ENCODE data around the gene PLPP1. TPM values are rescaled to one million over a fixed set of nuclear protein-coding genes. Genes with fewer than 3 reads are reported as not detected.
A peak's percentile ranks its signal among the peaks of the same experiment; 100 is the strongest.

PLPP1 gene
- total RNA-seq, 2 experiments from 2014 or later = 8.9 to 9.0 TPM

GRCh38 chr5:55421074-55421529, 113.7 kb downstream of the PLPP1 start:
- Mint-ChIP-seq H3K9me3 (no peaks in the 10 kb centered on the region), H3K4me1 (peaks cover 30% of the 10 kb centered on the region), H3K27ac (peak overlapping the region; percentile 64), H3K4me3 (no peak overlapping the region), H3K36me3 (ENCODE audit: low read depth) (peaks cover 37% of the 10 kb centered on the region), H3K27me3 (no peaks in the 10 kb centered on the region)
- POLR2A ChIA-PET = interaction anchor here (0.6 kb wide), 1 partner anchor 16 kb away, joined by 4 read pairs; no protein-coding TSS in a partner anchor
- CTCF ChIA-PET = no interaction called here
- peak; percentile 21 for DNase-seq

DNA sequence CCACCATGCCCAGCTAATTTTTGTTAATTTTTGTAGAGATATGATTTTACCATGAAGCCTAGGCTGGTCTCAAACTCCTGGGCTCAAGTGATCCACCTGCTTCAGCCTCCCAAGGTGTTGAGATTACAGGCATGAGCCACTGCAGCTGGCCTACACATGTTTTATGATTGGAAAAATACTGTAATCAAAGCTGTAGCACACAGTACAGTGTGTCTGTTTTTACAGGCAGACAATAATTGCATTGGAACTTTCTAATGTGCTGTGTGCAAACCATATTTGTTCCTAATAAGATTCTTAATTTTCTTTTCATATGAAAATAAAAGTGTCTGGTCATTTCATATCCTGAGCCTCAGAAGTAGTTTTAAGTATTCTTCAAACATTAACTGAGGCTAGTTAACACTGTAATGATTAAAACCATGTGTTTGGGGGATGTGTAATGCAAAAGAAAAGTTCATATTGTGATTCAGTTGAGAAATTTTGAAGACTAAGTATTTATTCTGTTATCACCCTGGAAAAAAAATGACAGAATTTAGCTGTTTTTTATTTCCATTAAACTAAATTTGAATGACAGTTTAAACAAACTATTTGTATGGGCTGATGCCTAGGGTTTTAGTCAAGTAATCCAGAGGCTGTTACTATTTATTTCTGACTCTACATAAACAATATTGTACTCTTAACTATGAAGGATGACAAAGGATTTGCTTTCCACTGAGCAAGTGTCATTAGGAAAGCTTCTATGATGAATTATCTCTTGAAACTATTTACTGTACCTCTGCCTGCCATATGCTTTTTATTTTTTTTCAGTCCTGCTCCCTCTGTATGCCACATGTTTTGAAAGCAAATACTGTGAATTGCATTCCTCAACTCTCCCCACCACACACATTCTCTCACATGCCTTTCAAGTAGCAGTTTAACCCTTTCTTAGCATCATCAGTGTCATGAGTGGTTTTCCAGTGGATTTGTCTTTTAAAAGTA, 115.5 kb downstream of the PLPP1 start:
- no peak overlapping the region for H3K27ac Mint-ChIP-seq
- H3K9me3 Mint-ChIP-seq = no peaks in the 10 kb centered on the region
- no peak overlapping the region for H3K4me3 Mint-ChIP-seq
- H3K36me3 Mint-ChIP-seq (ENCODE audit: low read depth) = peaks cover 41% of the 10 kb centered on the region
- H3K4me1 Mint-ChIP-seq = peaks cover 30% of the 10 kb centered on the region
- H3K27me3 Mint-ChIP-seq = no peaks in the 10 kb centered on the region
- DNase-seq = no peak
- ChIA-PET CTCF (interaction anchor here (0.9 kb wide), 1 partner anchor 272 kb away, joined by 4 read pairs; no protein-coding TSS in a partner anchor), POLR2A (interaction anchor here (1.1 kb wide), 1 partner anchor 20 kb away, joined by 3 read pairs; no protein-coding TSS in a partner anchor)

GRCh38 chr5:55416306-55416705, 118.5 kb downstream of the PLPP1 start:
- CTCF ChIA-PET = no interaction called here
- H3K27ac Mint-ChIP-seq = no peak overlapping the region
- H3K36me3 Mint-ChIP-seq (ENCODE audit: low read depth) = peaks cover 33% of the 10 kb centered on the region
- H3K9me3 Mint-ChIP-seq = no peaks in the 10 kb centered on the region
- no peaks in the 10 kb centered on the region for H3K27me3 Mint-ChIP-seq
- H3K4me3 Mint-ChIP-seq = no peak overlapping the region
- DNase-seq = no peak
- POLR2A ChIA-PET = no interaction called here
- peaks cover 23% of the 10 kb centered on the region for H3K4me1 Mint-ChIP-seq

DNA sequence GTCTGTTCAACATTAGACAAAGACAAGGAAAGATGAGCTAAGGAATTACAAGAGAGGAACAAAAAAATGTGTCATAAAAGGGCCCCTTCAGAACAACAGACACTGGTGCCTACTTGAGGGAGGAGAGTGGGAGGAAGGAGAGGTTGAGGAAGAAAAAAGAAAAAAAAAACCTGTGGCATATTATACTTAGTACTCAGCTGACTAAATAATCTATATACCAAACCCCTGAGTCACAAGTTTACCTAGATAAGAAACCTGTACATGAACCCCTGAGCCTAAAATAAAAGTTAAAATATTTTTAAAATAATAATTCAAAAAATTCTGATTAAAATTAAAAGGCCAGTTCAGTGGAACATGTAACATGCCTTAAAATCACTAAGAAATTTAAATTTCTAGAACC, 119.7 kb downstream of the PLPP1 start:
- Mint-ChIP-seq H3K9me3 (no peaks in the 10 kb centered on the region), H3K36me3 (ENCODE audit: low read depth) (peaks cover 38% of the 10 kb centered on the region), H3K4me3 (no peak overlapping the region), H3K27me3 (no peaks in the 10 kb centered on the region), H3K27ac (no peak overlapping the region), H3K4me1 (peaks cover 10% of the 10 kb centered on the region)
- no peak for DNase-seq
- CTCF ChIA-PET = no interaction called here
- POLR2A ChIA-PET = no interaction called here

- Mint-ChIP-seq H3K9me3 (no peaks in the 10 kb centered on the region), H3K27ac (no peak overlapping the region), H3K27me3 (no peaks in the 10 kb centered on the region), H3K36me3 (ENCODE audit: low read depth) (peaks cover 35% of the 10 kb centered on the region), H3K4me1 (peaks cover 5% of the 10 kb centered on the region), H3K4me3 (no peak overlapping the region)
- ChIA-PET POLR2A (no interaction called here), CTCF (interaction anchor here (0.8 to 1.1 kb wide), 2 partner anchors 9 to 278 kb away, joined by 5 to 7 read pairs; no protein-coding TSS in a partner anchor)
- no peak for DNase-seq
These were observed 121.1 kb downstream of the PLPP1 start for GRCh38 chr5:55413644-55414043.

- Mint-ChIP-seq H3K4me1 (peaks cover 5% of the 10 kb centered on the region), H3K27ac (no peak overlapping the region), H3K4me3 (no peak overlapping the region), H3K9me3 (no peaks in the 10 kb centered on the region), H3K27me3 (no peaks in the 10 kb centered on the region), H3K36me3 (ENCODE audit: low read depth) (peaks cover 34% of the 10 kb centered on the region)
- no peak for DNase-seq
- ChIA-PET CTCF (no interaction called here), POLR2A (no interaction called here)
These were observed 122.9 kb downstream of the PLPP1 start for GRCh38 chr5:55411876-55412275.

GRCh38 chr5:55410845-55411244, 123.9 kb downstream of the PLPP1 start:
- Mint-ChIP-seq H3K27ac (no peak overlapping the region), H3K36me3 (ENCODE audit: low read depth) (peaks cover 36% of the 10 kb centered on the region), H3K9me3 (no peaks in the 10 kb centered on the region), H3K4me3 (no peak overlapping the region), H3K4me1 (peaks cover 5% of the 10 kb centered on the region), H3K27me3 (no peaks in the 10 kb centered on the region)
- DNase-seq = no peak
- ChIA-PET CTCF (interaction anchor here (0.6 kb wide), 1 partner anchor 743 kb away, joined by 3 read pairs; no protein-coding TSS in a partner anchor), POLR2A (no interaction called here)

- ChIA-PET CTCF (no interaction called here), POLR2A (no interaction called here)
- no peak for DNase-seq
- Mint-ChIP-seq H3K36me3 (ENCODE audit: low read depth) (peaks cover 29% of the 10 kb centered on the region), H3K4me3 (no peak overlapping the region), H3K4me1 (peaks cover 5% of the 10 kb centered on the region), H3K27ac (no peak overlapping the region), H3K9me3 (no peaks in the 10 kb centered on the region), H3K27me3 (no peaks in the 10 kb centered on the region)
These were observed 125.0 kb downstream of the PLPP1 start for GRCh38 chr5:55409775-55410174.

DNA sequence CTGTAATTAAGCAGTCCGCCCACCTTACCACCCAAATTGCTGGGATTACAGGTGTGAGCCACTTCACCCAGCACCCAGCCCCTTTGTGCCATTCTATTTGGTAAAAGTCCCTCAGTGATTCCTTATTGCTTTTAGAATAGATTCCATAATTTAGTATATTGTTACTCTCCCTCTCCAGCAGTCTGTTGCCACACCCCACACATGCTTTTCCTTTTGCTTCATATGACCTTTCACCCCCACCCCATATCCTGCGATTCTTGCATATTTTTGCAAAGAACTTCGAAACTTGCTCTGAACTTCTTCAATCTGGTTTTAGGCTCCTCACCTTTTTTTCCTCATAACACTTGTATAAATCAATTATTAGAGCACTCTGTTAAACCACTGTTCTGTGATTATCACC, 126.8 kb downstream of the PLPP1 start:
- Mint-ChIP-seq H3K4me1 (peaks cover 5% of the 10 kb centered on the region), H3K9me3 (no peaks in the 10 kb centered on the region), H3K4me3 (no peak overlapping the region), H3K27ac (no peak overlapping the region), H3K27me3 (no peaks in the 10 kb centered on the region), H3K36me3 (ENCODE audit: low read depth) (peaks cover 27% of the 10 kb centered on the region)
- ChIA-PET POLR2A (no interaction called here), CTCF (no interaction called here)
- DNase-seq = no peak

DNA sequence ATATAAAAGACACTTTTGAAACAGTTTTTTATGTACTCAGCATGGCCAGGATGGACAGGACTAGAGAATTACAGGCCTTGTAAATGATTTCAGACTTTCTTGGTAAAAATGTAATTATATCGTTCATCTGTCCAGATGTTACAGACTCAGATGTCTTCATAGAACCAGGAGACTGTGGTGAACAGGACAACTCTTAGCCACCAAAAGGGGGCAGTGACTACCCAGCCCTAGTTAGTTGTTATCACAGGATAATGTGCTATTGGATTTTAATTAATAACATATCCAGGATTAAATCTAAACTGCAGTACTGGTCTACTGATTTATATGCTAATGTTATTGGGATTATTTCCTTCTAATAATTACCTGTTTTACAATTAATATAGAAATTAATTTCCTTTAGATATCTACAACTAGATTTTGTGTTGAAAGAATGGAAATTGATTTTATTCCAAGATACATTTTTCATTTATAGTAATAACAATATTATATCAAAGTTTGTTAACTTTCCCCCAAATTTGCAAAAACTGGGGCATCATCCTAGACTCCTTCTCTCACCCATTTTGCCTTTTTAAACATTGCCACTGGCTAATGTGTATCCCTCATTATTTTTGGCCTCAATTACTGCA, 127.6 kb downstream of the PLPP1 start:
- Mint-ChIP-seq H3K9me3 (no peaks in the 10 kb centered on the region), H3K27ac (no peak overlapping the region), H3K36me3 (ENCODE audit: low read depth) (peaks cover 26% of the 10 kb centered on the region), H3K4me1 (peaks cover 2% of the 10 kb centered on the region), H3K4me3 (no peak overlapping the region), H3K27me3 (no peaks in the 10 kb centered on the region)
- ChIA-PET POLR2A (interaction anchor here (1.4 kb wide), 1 partner anchor 100 kb away, joined by 3 read pairs; the partner anchor contains the start of genes DHX29 and MTREX), CTCF (interaction anchor here (1.2 to 2.4 kb wide), 2 partner anchors 153 to 284 kb away, joined by 3 to 12 read pairs; no protein-coding TSS in a partner anchor)
- no peak for DNase-seq

DNA sequence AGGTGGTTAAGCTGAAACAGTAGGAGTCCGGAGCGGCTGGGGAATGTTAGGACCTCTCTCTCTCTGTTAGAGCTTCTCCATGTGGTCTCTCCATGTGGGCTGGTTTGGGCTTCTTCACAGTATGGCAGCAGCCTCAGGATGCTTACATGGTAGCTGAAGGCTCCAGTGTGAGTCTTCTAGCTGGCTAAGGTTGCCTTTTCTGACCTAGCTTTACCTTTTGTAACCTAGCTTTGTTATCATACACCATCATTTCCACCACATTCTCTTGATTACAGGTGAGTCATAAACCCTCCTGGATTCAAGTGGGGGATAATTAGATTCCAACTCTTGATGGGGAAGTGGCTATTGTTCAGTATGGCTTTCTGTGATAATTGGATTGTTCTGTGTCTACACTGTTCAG, 128.5 kb downstream of the PLPP1 start:
- no peaks in the 10 kb centered on the region for H3K27me3 Mint-ChIP-seq

DNA sequence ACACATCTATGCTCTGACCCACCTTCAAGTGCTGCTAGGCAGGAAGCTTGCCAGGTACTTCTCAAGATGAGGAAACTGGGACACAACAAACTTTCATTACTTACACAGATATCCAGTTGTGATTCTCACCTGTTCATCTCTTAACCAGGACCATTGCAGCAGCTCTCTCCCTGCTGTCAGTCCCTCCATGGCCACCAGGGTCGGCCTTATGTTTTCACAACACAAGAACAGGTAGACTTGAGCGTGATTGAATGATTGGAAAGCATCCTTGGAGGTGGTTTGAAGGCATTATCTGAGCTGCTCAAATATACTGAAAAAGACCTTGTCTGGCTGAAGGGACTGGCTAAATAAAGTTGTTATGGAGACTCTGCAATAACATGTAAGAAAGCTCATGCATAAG, 132.6 kb downstream of the PLPP1 start:
- ChIA-PET CTCF (interaction anchor here (1.3 kb wide), 2 partner anchors 9 to 78 kb away, joined by 3 to 5 read pairs; no protein-coding TSS in a partner anchor), POLR2A (interaction anchor here (0.9 kb wide), 1 partner anchor 9 kb away, joined by 3 read pairs; no protein-coding TSS in a partner anchor)
- Mint-ChIP-seq H3K9me3 (no peaks in the 10 kb centered on the region), H3K4me1 (no peaks in the 10 kb centered on the region), H3K36me3 (ENCODE audit: low read depth) (peaks cover 21% of the 10 kb centered on the region), H3K27me3 (no peaks in the 10 kb centered on the region), H3K4me3 (no peak overlapping the region), H3K27ac (no peak overlapping the region)
- no peak for DNase-seq

More for the DNA sequence above, 128.5 kb downstream of the PLPP1 start:
- Mint-ChIP-seq H3K4me1 (no peaks in the 10 kb centered on the region), H3K27ac (no peak overlapping the region), H3K4me3 (no peak overlapping the region), H3K36me3 (ENCODE audit: low read depth) (peaks cover 29% of the 10 kb centered on the region), H3K9me3 (no peaks in the 10 kb centered on the region)
- DNase-seq = no peak
- ChIA-PET POLR2A (interaction anchor here (1.4 kb wide), 1 partner anchor 99 kb away, joined by 3 read pairs; the partner anchor contains the start of genes DHX29 and MTREX), CTCF (interaction anchor here (0.6 to 2.4 kb wide), 7 partner anchors 8 to 287 kb away, joined by 3 to 12 read pairs (median 3); partner anchors contain the start of genes DHX29 and MTREX)
